Uterus (tissue), 4 donors: ENCODE results near the gene STPG2. TPM values are rescaled to one million over a fixed set of nuclear protein-coding genes. Genes with fewer than 3 reads are reported as not detected.

Experiments
- DNase-seq, 2 donors: peaks; one replicate each; pipeline ENCODE4 v3.0.0-alpha.2; 2019 to 2020
- H3K27ac ChIP-seq, 2 donors: fragments of 200-600 bp; sonication (generic); 1 replicate in 1 of 2; 2 replicates in 1 of 2; pipeline ENCODE4 v1.5.1; 2016 to 2018
- H3K27me3 ChIP-seq, 2 donors: fragments of 200-600 bp; sonication (generic); one replicate each; pipeline ENCODE4 v1.5.1; 2018 to 2019; ENCODE audit warnings: control low read depth in 1 of 2
- H3K36me3 ChIP-seq, 2 donors: fragments of 200-600 bp; sonication (generic); one replicate each; pipeline ENCODE4 v1.5.1; 2019; ENCODE audit warnings: control low read depth in 1 of 2
- H3K4me1 ChIP-seq, 2 donors: fragments of 200-600 bp; sonication (generic); one replicate each; pipeline ENCODE4 v1.5.1; 2018 to 2019; ENCODE audit warnings: control low read depth in 1 of 2
- H3K4me3 ChIP-seq, 2 donors: fragments of 200-600 bp; sonication (generic); 1 replicate in 1 of 2; 2 replicates in 1 of 2; pipeline ENCODE4 v1.5.1; 2018 to 2019; ENCODE audit warnings: mild to moderate bottlenecking in 1 of 2
- H3K9me3 ChIP-seq, 2 donors: fragments of 200-600 bp; sonication (generic); one replicate each; pipeline ENCODE4 v1.5.1; 2019; ENCODE audit warnings: control low read depth in 1 of 2
- CTCF ChIP-seq, 4 experiments: fragments of 200-600 bp in 2 of 4; fragments of 450-650 bp in 2 of 4; sonication (generic) in 2 of 4; IDR thresholded peaks; one replicate each; pipeline ENCODE4 v1.5.1; 2016 to 2019; ENCODE audit warnings: antibody characterized with exemption in 4 of 4, mild to moderate bottlenecking in 2 of 4, moderate library complexity in 1 of 4
- POLR2A ChIP-seq, 2 donors: fragments of 450-650 bp; IDR thresholded peaks; one replicate each; pipeline ENCODE4 v1.6.1; 2016; ENCODE audit warnings: antibody characterized with exemption in 2 of 2, mild to moderate bottlenecking in 1 of 2, moderate library complexity in 1 of 2
- intact Hi-C: fragments of 100-400 bp; cut with DNase I; formaldehyde crosslinking; loops from one replicate; pipeline ENCODE4 v1.15.1; 2023; ENCODE audit warnings: low total_unique reads
- total RNA-seq, 4 donors: library from RNA; depleted of rRNA in 3 of 4; stranded (reverse); fragments of >200 nt in 3 of 4; gene quantifications; one replicate each; pipeline versions ENCODE4 v1.1.0 to v1.2.4, GENCODE V29; 2014 to 2023
- donor health status: DM: yes; HTN: yes; CAD: no.

STPG2 gene
- total RNA-seq, 4 donors from 2014 or later, result 0.26 to 1.0 (median 0.61) TPM; not detected in 1

DNA sequence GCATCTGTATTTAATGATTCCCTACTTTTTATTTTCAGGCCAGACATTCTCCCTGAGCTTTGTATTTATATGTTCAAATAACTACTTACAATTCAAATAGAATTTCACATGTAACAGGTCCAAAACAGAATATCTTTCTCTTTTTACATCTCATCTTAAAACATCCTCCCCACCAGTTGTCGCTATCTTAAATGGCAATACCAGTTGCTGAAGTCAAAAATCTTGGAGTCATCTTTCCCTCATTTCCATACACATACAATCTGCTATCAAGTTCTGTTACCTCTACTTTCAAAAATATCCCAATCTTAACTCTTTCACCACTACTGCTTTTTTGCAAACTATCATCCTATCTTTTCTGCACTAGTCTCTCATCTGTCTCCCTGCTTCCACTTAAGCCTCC is 330.5 kb downstream of the STPG2 start:
- Histone ChIP-seq H3K27ac (no peak overlapping the region), H3K4me1 (no peaks in the 10 kb centered on the region), H3K36me3 (no peaks in the 10 kb centered on the region), H3K9me3 (no peaks in the 10 kb centered on the region), H3K27me3 (no peaks in the 10 kb centered on the region), H3K4me3 (no peak overlapping the region)
- DNase-seq, result no peak
- intact Hi-C loops, result no loop called here
- TF ChIP-seq POLR2A (IDR thresholded peaks at IDR 0.05) (no peak), CTCF (IDR thresholded peaks at IDR 0.05) (no peak)

- no peak for DNase-seq
- H3K27me3 ChIP-seq, result no peaks in the 10 kb centered on the region
- no peaks in the 10 kb centered on the region for H3K36me3 ChIP-seq
- intact Hi-C loops, result no loop called here
- no peak for TF ChIP-seq CTCF (IDR thresholded peaks at IDR 0.05)
- no peak for TF ChIP-seq POLR2A (IDR thresholded peaks at IDR 0.05)
- H3K9me3 ChIP-seq, result no peaks in the 10 kb centered on the region
- no peak overlapping the region for H3K27ac ChIP-seq
- H3K4me1 ChIP-seq, result no peaks in the 10 kb centered on the region
- no peak overlapping the region for H3K4me3 ChIP-seq
Measured at GRCh38 chr4:97786306-97786920, 356.9 kb downstream of the STPG2 start.

DNA sequence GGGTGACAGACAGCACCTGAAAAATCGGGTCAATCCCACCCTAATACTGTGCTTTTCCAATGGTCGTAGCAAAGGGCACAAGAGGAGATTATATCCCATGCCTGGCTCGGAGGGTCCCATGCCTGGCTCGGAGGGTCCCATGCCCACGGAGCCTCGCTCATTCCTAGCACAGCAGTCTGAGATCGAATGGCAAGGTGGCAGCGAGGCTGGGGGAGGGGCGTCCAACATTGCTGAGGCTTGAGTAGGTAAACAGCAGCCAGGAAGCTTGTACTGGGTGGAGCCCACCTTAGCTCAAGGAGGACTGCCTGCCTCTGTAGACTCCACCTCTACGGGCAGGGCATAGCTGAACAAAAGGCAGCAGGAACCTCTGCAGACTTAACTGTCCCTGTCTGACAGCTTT is 365.1 kb downstream of the STPG2 start:
- intact Hi-C loops, result no loop called here
- Histone ChIP-seq H3K9me3 (no peaks in the 10 kb centered on the region), H3K27me3 (no peaks in the 10 kb centered on the region), H3K27ac (no peak overlapping the region), H3K36me3 (no peaks in the 10 kb centered on the region), H3K4me1 (no peaks in the 10 kb centered on the region), H3K4me3 (no peak overlapping the region)
- DNase-seq, result no peak
- TF ChIP-seq CTCF (IDR thresholded peaks at IDR 0.05), result no peak
- no peak for TF ChIP-seq POLR2A (IDR thresholded peaks at IDR 0.05)

DNA sequence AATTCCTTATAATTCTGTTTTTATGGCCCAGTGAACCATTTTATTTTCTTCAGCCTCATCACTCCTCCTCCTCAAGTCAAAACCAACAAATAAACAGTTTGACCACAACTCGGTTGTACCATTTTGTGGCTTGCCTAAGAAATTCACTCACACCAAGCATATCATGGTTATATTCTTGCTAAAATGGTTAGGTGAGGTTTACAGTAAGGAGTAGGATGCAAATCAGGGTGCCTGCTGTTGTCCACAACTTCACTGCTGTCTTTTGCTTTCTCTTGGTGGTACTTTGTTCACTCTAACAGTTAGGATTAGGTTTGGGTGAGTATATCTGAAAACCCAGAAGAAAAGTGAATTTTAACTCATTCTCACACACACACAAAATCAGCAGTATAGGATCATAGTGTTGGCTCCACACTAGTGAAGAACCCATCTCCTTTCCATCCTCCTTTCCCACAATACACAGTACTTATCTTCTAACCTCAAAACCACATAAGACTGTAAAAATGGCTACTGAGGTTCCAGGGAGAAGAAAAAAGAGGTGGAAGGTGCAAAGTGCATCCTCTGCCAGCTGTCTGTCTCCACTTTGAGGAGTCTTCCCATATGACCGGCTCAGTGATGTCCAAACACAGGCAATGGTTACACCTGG is 368.8 kb downstream of the STPG2 start:
- no peaks in the 10 kb centered on the region for H3K9me3 ChIP-seq
- H3K36me3 ChIP-seq, result no peaks in the 10 kb centered on the region
- TF ChIP-seq POLR2A (IDR thresholded peaks at IDR 0.05) (no peak), CTCF (IDR thresholded peaks at IDR 0.05) (no peak)
- no peak for DNase-seq
- H3K4me3 ChIP-seq, result no peak overlapping the region
- intact Hi-C loops, result no loop called here
- H3K27ac ChIP-seq, result no peak overlapping the region
- no peaks in the 10 kb centered on the region for H3K4me1 ChIP-seq
- no peaks in the 10 kb centered on the region for H3K27me3 ChIP-seq

GRCh38 chr4:97770222-97770621 is 373.1 kb downstream of the STPG2 start:
- Histone ChIP-seq H3K36me3 (no peaks in the 10 kb centered on the region), H3K27ac (no peak overlapping the region), H3K27me3 (no peaks in the 10 kb centered on the region), H3K9me3 (no peaks in the 10 kb centered on the region), H3K4me3 (no peak overlapping the region), H3K4me1 (no peaks in the 10 kb centered on the region)
- no peak for DNase-seq
- TF ChIP-seq CTCF (IDR thresholded peaks at IDR 0.05), result no peak
- no peak for TF ChIP-seq POLR2A (IDR thresholded peaks at IDR 0.05)
- intact Hi-C loops, result no loop called here
